Tibial artery (tissue), 4 donors: ENCODE results near the gene NOTCH2.
"Not testable (repeated sequence)": the region's sequence is repeated elsewhere in the genome, so short reads cannot be mapped to it uniquely, and the experiment has no call there.

Experiments used
- DNase-seq, 2 donors: peaks; one replicate each; pipeline ENCODE4 v3.0.0-alpha.2; 2019
- H3K27ac ChIP-seq, 2 donors: fragments of 200-600 bp; sonication (generic) in 1 of 2; 1 replicate in 1 of 2; 2 replicates in 1 of 2; pipeline ENCODE4 v1.5.1; 2018 to 2019; ENCODE audit warnings: mild to moderate bottlenecking in 1 of 2
- H3K27me3 ChIP-seq, 2 donors: fragments of 200-600 bp; sonication (generic) in 1 of 2; one replicate each; pipeline versions ENCODE4 v1.5.1 to v1.6.0; 2016 to 2019
- H3K36me3 ChIP-seq, 3 donors: fragments of 200-600 bp; sonication (generic) in 2 of 3; one replicate each; pipeline ENCODE4 v1.5.1; 2016 to 2019; ENCODE audit warnings: mild to moderate bottlenecking in 2 of 3
- H3K4me1 ChIP-seq, 4 donors: fragments of 200-600 bp; sonication (generic) in 2 of 4; 1 replicate in 3 of 4; 2 replicates in 1 of 4; pipeline ENCODE4 v1.5.1; 2016 to 2019
- H3K4me3 ChIP-seq, 2 donors: fragments of 200-600 bp; sonication (generic) in 1 of 2; 1 replicate in 1 of 2; 2 replicates in 1 of 2; pipeline ENCODE4 v1.5.1; 2018 to 2019; ENCODE audit warnings: mild to moderate bottlenecking in 2 of 2
- H3K9me3 ChIP-seq, 3 donors: fragments of 200-600 bp; sonication (generic) in 1 of 3; one replicate each; pipeline ENCODE4 v1.5.1; 2016 to 2019
- intact Hi-C: fragments of 100-400 bp; cut with DNase I; formaldehyde crosslinking; loops from one replicate; pipeline ENCODE4 v1.15.0; 2023; ENCODE audit warnings: low total_unique reads

The NOTCH2 gene

DNA sequence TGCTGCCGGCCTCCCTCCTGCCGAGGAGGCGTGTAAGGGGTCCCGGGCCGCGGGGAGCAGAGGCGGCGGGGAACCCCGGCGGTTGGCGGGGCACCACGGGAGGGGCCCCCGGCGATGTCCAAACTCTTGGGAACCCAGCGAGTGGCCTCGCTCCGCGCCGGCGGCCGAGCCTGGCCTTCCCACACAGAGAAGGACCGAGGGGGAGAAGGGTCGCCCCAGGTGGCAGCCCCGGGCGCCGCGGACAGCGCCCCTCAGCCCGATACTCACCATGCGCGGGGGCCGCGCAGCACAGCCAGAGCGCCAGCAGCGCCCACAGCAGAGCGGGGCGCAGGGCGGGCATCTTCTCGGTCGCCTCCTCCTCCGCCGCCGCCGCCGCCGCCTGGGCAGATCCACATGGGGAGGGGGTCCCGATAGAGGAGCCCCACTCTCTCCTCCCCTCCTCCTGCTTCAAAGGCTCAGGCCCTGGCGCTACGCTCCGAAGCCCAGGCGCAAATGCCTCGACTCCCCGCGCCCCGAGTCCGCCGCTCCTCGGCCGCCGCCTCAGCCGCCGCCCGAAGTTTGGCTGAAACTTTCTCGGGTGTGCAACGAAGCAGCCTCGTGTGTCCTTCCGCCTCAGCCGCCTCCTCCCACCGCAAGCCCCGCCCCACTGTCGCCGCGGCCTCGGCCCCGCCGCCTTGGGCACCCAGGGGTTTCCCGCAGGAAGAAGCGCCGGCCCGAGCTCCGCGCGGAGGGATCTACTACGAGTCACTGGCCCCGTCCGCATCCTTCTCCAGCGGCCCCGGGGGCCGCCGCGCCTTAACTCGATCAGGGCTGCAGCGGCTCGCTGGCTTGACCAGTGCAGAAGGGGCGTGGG lies at the start of gene NOTCH2:
NOTCH2 (minus strand) TSS at position 596 of the 853 bp plus-strand sequence; CDS start at position 340, 256 bp downstream.
- Histone ChIP-seq H3K27ac (peak within 1 kb of the TSS; percentile 91 to 99), H3K4me3 (peak within 1 kb of the TSS; percentile 76 to 95)
- H3K36me3 ChIP-seq, H3K4me1 ChIP-seq, intact Hi-C loops, H3K27me3 ChIP-seq, H3K9me3 ChIP-seq: not testable (repeated sequence)
- peak; percentile 42 to 86 for DNase-seq

DNA sequence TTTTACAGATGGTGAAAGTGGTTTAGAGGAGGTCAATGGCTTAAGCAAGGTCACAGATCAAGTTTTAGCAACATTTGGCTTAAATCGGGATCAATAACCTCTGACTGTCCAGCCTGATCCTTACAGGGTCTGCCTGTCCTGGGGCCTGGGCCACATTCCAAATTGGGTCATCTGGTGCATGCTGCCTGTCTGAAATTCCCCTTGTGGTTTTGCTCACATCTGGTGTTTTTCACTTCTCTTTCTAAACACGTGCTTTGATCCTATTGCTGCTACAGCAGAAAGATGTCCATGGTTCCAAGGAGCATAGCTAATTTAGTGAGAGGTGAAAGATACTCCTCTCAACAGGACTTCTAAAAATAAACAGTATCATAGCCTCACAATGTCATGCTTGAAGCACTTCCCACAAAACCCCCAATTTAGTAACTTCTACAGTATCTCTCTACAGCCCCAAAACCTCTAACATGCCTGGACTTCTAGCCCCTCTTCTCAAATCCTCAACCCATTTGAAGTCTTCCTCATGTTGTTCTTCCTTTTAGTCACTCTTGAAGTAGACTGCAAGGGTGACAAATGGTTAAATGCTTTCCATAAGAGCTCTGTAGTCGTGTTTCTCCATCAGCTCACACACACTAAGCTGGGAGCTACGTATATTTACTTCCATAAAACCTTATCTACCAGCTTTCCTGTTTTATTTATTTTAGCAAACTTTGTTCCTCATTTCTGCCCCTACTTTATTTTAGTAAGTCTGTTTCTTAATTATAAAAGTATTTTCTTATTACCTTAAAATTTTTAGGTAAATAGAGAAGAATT lies 48.1 kb upstream of the NOTCH2 start:
- H3K4me1 ChIP-seq, H3K9me3 ChIP-seq, H3K36me3 ChIP-seq, H3K4me3 ChIP-seq, H3K27me3 ChIP-seq, H3K27ac ChIP-seq, intact Hi-C loops: not testable (repeated sequence)
- DNase-seq, result peak in 1 of 2 donors; percentile 37

GRCh38 chr1:120116094-120116493 lies 46.6 kb upstream of the NOTCH2 start:
- H3K4me3 ChIP-seq, H3K9me3 ChIP-seq, DNase-seq, intact Hi-C loops, H3K27me3 ChIP-seq, H3K36me3 ChIP-seq, H3K27ac ChIP-seq, H3K4me1 ChIP-seq: not testable (repeated sequence)

GRCh38 chr1:120113134-120113533 lies 43.7 kb upstream of the NOTCH2 start:
- H3K9me3 ChIP-seq, H3K27me3 ChIP-seq, H3K4me1 ChIP-seq, H3K27ac ChIP-seq, H3K36me3 ChIP-seq, DNase-seq, intact Hi-C loops, H3K4me3 ChIP-seq: not testable (repeated sequence)

GRCh38 chr1:120112212-120112611 lies 42.8 kb upstream of the NOTCH2 start:
- H3K4me1 ChIP-seq, H3K27me3 ChIP-seq, H3K9me3 ChIP-seq, DNase-seq, H3K36me3 ChIP-seq, H3K4me3 ChIP-seq, intact Hi-C loops, H3K27ac ChIP-seq: not testable (repeated sequence)

DNA sequence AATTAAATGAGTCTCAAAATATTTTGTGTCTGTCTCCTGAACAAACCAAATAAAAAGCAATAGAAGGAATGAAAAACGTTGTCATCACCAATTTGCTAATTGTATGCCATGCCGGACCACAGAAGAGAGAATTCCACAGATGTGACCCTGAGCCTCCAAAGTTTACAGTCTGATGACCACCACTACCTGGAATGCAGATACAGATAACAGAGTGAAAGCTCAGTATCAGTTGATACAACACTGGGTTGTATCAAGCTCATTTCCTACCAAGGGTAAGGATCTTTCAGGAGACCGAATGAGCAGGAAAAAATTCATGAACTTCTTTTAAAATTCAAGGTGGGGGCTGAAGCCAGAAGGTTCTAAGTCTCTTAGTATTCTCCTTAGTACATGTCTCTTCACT lies 42.3 kb upstream of the NOTCH2 start:
- H3K4me1 ChIP-seq, H3K36me3 ChIP-seq, H3K27ac ChIP-seq, intact Hi-C loops, H3K27me3 ChIP-seq, DNase-seq, H3K9me3 ChIP-seq, H3K4me3 ChIP-seq: not testable (repeated sequence)

- H3K9me3 ChIP-seq, DNase-seq, H3K36me3 ChIP-seq, intact Hi-C loops, H3K27me3 ChIP-seq, H3K4me1 ChIP-seq, H3K27ac ChIP-seq, H3K4me3 ChIP-seq: not testable (repeated sequence)
These were observed 41.5 kb upstream of the NOTCH2 start for GRCh38 chr1:120111008-120111407.

GRCh38 chr1:120109656-120110055 lies 40.2 kb upstream of the NOTCH2 start:
- H3K4me1 ChIP-seq, DNase-seq, H3K27me3 ChIP-seq, H3K27ac ChIP-seq, H3K9me3 ChIP-seq, H3K36me3 ChIP-seq, intact Hi-C loops, H3K4me3 ChIP-seq: not testable (repeated sequence)

DNA sequence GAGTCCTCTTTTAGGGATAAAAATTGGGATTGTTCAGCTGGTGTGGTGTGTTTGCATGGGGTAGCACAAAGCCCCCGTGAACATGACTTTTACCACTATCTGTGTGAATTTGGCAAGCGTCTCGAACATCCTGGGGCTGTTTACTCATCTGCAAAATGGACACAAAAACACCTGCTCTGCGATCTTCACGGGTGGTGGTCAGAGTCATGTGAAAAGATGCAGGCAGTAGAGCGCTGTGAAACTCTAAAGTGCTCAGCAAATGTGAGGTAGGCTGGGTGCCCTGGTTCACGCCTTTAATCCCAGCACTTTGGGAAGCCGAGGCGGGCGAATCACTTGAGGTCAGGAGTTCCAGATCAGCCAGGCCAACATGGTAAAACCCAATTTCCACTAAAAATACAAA lies 39.7 kb upstream of the NOTCH2 start:
- H3K4me1 ChIP-seq, H3K27me3 ChIP-seq, H3K27ac ChIP-seq, DNase-seq, H3K9me3 ChIP-seq, intact Hi-C loops, H3K36me3 ChIP-seq, H3K4me3 ChIP-seq: not testable (repeated sequence)

DNA sequence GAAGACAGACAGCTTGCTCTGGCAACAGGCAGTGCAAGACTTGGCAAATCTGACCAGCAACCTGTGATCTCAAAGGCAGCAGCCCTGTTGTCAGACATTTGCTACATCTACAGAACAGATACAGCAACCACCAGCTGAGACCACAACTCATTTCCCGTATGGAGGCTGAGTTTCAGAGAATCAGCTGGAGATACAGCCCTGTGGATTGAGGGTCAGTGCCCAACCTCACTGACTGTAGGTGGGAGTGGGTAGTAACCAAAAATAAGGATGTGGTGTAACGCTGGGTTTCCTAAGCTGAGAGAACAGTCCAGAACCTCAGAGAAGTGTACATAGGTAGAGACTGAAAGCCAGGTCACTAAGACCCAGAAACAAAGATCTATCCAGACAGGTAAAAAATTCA lies 35.8 kb upstream of the NOTCH2 start:
- H3K4me1 ChIP-seq, intact Hi-C loops, H3K27me3 ChIP-seq, H3K4me3 ChIP-seq, H3K36me3 ChIP-seq, H3K27ac ChIP-seq, DNase-seq, H3K9me3 ChIP-seq: not testable (repeated sequence)

- H3K27me3 ChIP-seq, intact Hi-C loops, H3K9me3 ChIP-seq, H3K27ac ChIP-seq, H3K4me3 ChIP-seq, DNase-seq, H3K4me1 ChIP-seq, H3K36me3 ChIP-seq: not testable (repeated sequence)
These were observed 34.3 kb upstream of the NOTCH2 start for GRCh38 chr1:120103768-120104167.

- H3K27ac ChIP-seq, H3K27me3 ChIP-seq, H3K4me1 ChIP-seq, H3K4me3 ChIP-seq, intact Hi-C loops, DNase-seq, H3K9me3 ChIP-seq, H3K36me3 ChIP-seq: not testable (repeated sequence)
These were observed 32.1 kb upstream of the NOTCH2 start for GRCh38 chr1:120101593-120101992.

DNA sequence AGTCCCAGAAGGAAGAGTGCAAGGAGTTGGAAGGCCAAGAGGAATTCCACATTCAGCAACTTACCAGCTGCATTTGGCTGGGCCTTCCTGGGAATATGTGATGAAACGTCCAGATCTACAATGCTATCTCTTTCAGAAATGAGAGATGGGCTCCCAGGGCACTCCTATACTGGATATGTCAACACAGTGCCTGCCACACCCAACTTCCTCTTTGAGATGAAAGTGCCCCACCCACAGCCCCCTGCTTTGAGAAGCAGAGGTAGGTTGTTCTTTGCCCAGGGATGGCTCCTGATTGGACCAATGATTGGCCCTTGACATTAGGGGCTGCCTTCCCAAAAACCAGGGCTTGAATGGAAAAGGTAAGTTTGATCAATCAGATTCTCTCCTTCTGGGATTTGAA lies 31.1 kb upstream of the NOTCH2 start:
- H3K36me3 ChIP-seq, H3K27me3 ChIP-seq, DNase-seq, H3K4me3 ChIP-seq, H3K27ac ChIP-seq, H3K4me1 ChIP-seq, intact Hi-C loops, H3K9me3 ChIP-seq: not testable (repeated sequence)

- H3K9me3 ChIP-seq, H3K27ac ChIP-seq, DNase-seq, H3K36me3 ChIP-seq, H3K4me3 ChIP-seq, intact Hi-C loops, H3K27me3 ChIP-seq, H3K4me1 ChIP-seq: not testable (repeated sequence)
These were observed 29.7 kb upstream of the NOTCH2 start for GRCh38 chr1:120098986-120099759.
